HL-60/S4 treated with retinoic acid at 250 ng/mL for 4 days and 3 days (cell line): Measurements from ENCODE around the gene CDKN3.

Experiments
- in situ Hi-C: fragments of 300-500 bp; cut with MboI; formaldehyde crosslinking; loops from 2 replicates; pipeline ENCODE4 v1.7.0; 2022; ENCODE audit warnings: low sequenced_read_pairs

CDKN3 gene, protein sequence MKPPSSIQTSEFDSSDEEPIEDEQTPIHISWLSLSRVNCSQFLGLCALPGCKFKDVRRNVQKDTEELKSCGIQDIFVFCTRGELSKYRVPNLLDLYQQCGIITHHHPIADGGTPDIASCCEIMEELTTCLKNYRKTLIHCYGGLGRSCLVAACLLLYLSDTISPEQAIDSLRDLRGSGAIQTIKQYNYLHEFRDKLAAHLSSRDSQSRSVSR

DNA sequence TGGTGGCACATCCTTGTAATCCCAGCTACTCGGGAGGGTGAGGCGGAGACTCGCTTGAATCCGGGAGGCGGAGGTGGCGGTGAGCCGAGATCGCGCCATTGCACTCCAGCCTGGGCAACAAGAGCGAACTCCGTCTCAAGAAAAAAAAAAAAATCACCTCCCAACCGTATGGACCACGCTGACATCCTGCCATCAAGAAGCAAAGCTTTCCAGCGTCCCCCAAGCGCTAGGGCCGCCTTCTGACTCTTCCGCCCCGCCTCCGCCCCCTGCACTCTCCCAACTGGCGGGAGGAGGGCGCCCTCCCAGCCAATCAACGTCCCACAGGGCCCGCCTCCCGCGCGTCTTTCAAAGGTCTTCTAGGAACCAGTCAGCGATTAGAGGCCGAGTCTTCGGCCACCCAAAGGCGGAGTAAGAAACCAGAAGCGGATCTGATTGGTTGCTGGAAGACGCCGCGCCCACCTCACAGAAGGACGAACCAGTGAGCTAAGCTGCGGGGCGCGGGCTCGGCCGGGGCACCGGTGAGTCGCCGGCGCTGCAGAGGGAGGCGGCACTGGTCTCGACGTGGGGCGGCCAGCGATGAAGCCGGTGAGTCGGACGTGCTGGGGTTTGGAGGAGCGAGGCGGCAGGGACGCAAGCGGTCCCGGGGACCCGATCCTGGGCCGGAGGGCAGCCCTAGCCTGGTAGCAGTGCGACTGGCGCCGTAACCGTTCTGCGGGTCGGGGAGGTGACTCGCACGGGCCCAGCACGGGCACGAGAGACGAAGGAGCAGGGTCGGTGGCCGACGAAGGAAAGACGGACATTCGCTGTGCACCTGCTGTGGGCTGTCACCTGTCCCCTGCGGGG is at the start of gene CDKN3:
Gene CDKN3, plus strand, starts transcription at position 515 of the 843 bp plus-strand sequence. Its CDS starts 62 bp downstream, at position 577.
- in situ Hi-C loops: no loop called here

DNA sequence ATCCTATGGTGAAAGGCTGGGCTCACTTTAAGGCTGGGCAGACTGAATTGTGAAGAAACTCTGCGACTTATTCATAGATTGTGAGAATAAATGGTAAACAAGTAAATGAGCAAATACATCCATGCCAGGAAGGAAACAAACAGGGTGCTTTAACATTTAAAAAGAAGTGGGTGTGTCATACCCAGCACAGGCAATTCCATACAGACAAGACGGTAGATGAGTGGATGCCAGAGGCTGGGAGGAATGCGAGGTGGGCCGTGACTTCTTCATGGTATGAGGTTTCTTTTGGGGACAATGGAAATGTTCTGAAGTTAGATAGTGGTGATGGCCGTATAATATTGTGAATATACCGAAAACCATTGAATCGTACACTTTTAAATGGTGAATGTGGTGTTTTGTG is 49.8 kb upstream of the CDKN3 start:
- in situ Hi-C loops: loop anchor here (25.0 kb wide), 1 partner anchor 810 kb away; no protein-coding TSS in a partner anchor

DNA sequence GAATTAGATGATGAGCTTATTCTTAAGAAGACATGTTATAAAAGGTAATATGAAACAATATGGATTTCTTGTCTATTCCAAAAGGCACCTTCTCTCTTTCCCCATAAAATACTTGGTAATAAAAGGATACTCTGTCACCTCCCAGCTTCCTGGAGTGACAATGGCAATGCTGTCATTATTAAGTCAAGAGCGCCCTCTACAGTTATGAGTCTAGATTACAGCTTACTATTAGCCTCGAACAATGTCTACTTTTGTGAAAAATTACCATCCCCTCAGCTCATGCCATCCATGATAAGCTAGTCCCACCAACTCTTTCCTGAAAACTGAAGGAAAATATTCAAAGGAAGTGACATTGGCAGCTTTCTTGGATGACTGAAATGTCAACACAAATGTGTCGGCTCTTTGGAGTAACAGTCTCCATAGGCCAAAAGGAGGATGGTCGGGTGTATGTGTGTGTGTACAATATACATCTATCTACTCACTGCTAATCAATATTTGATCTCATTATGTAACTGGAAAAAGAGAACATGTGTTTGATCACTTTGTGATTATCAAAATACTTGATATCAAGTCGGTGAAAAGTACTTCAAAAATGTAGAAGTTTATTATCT is 48.7 kb upstream of the CDKN3 start:
- in situ Hi-C loops: loop anchor here (25.0 kb wide), 1 partner anchor 811 kb away; no protein-coding TSS in a partner anchor

DNA sequence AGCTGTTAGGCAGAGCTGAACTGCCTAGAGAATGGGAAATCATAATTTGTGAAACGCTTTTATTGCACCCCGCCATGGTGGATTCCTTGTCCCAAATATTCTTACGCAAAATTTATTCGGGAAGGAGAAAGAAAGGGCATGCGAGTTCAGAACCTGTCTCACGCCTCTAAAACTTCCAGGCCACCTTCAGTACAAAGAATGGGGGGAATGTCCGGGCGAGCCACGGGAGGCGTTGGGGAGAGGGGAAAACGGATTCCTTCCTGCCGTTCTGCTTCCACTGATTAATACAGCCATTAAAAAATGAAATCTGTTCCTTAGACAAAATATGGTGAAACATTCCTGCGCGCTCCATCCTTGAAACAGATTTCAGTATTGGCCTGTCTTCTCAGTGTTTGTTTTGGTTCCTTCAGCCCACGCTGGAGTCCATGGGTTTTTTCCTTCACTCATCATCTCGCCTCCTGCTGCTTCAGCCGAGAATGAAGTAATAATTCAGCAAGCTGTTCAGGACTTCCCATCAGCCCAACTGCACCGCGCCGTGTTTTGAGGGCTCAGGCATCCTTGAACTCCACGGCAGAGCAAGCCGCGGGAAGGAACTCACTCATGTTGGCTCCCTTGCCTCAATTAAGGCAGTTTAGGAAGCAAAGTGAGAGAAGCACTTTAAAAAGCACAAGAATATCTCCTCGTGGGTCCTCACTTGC is 47.7 kb upstream of the CDKN3 start:
- in situ Hi-C loops: loop anchor here (25.0 kb wide), 1 partner anchor 812 kb away; no protein-coding TSS in a partner anchor

DNA sequence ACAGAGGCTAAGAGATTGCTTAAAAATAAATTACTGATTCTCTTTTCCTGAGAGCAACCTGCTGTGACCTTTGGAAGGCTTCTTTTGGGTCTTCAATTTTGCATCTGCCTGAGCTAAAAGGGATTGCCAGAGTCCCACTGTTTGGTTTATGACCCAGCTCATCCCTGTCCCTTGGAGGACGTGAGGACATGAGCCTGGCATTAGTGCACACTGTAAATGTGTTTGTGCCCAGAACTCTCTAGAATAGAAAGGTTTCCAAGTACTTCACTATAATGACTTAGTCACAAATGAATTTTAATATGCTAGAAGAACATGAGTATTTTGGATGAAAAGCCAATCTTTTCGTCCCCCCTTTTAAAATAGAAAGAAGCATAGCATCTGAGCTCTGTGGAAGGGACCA is 47.1 kb upstream of the CDKN3 start:
- in situ Hi-C loops: loop anchor here (25.0 kb wide), 1 partner anchor 812 kb away; no protein-coding TSS in a partner anchor

DNA sequence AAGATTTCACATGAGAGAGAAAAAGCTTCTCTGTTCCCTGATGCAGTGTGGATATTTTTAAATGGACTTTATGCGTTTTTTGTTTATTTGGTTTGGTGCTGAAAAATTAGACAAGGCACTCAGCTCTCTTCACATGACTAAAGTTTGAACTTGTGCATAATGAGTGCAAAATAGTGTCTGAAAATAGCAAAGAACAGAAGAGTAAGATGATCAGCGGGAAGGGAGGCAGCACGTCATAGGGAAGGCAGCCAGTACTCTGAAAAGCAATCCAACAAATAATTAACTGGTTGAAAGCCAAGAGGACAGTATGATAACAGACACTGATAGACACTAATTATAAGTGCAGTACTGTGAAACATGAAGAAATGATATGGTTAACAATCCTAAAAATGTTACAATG is 46.6 kb upstream of the CDKN3 start:
- in situ Hi-C loops: no loop called here

DNA sequence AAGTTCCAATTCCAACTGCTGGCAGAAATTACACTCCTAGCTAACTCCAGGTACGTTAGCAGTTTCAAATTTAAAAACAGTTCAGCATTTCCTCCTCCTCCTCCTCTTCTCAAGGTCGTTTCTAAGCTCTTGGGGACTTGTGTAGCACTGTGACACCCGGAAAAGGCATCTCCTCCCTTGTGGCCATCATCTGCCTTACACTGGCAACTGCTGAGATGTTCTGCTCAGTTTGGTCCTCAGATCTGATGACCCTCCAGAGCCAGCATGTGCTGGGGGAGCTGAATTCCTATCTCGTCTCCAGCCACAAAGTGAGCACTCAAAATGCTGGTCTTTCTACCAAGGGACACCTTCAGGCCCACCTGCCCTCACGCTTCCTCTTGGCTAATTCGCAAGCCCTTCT is 43.5 kb upstream of the CDKN3 start:
- in situ Hi-C loops: no loop called here

DNA sequence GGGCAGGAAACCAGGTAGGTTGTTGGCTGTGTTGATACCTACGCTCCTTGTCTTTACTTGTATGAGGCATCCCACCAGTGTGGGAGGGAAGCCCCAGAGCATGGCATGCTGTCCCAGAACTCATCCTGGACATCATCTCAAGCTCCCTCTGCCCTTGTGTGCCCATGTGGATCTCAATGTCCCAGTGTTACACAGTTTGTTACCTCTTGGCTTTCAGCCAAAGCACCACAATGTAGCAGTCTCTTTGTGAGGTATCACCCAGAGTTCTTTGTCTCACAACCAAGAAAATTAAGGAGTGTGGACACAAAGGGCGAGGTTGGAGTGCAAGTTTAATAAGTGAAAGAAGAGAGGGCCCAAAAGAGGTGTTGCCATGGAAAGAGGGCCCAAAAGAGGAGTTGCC is 43.1 kb upstream of the CDKN3 start:
- in situ Hi-C loops: no loop called here

DNA sequence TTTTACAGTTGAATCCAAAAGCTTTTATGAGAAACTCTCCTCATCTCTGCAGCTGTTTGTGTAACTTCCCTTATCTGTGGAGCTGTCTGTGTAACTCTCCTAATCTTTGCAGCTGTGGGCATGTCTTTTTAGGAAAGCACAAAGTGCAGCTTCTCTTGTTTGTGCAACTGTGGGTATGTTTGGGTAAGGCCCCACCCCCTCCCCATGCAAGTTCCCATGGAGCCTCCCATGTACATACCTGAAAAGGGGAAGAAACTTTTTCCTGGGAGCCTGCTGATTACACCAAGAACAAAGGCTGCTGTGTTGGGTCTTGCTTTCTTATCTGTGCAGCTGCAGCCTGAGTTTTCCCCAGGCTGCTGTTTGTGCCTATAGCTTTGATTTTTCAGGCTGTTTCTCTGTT is 42.7 kb upstream of the CDKN3 start:
- in situ Hi-C loops: no loop called here

DNA sequence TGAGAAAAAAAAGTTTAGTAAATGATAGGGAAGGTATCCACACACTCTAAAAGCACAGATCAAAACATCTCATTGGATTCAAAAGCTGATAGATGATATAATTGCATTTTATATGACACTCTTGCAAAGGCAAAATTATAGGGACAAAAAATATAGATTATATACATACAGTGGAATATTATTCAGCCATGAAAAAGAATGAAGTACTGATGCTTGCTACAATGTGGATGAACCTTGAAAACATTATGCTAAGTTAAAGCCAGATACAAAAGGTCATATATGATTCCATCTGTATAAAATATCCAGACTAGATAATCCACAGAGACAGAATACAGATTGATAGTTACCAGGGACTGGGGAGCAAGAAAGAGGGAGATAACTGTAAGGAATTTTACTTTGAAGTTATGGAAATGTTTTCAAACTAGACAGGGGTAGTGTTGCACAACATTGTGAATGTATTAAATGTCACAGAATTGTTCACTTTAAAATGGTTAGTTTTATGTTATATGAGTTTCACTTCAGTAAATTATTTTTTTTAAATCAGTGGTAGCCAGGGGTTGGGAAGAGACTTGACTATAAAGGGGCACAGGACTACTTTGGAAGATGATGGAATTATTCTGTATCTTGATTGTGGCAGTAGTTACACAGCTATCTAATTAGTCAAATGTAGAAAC is 41.7 kb upstream of the CDKN3 start:
- in situ Hi-C loops: no loop called here

DNA sequence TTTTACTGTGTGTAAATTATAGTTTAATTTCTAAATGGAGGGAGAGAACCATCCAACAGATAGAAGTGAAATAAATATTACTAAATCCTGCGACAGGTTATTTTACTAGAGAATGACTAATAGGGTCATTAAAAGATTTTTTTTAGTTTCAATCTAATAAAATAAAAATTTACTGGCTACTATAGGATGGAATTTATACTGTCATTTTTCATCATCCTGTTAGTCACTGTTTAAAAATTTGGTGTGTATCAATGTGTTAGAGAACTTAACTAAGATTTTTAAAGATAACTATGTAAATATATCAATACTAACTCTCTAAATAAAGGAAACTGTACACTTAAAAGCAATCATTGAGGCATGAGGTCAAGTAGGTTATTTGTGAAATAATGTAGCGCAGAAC is 41.1 kb upstream of the CDKN3 start:
- in situ Hi-C loops: no loop called here

DNA sequence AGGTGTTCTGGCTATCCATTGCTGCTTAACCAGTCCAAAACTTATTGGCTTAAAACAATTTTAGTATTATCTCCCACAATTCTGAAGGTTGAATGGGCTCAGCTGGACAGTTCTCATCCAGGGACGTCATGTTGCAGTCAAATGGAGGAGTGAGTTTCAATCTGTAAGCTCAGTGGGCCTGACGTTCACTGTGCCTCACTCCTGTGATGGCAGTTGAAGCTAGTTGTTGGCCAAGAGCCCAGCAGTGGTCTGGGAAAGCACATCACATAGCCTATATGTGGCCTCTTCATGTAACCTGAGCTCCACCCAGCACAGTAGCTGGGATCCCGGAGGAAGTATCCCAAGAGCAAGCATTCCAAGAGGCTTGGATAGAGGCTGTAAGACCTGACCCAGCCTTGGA is 40.6 kb upstream of the CDKN3 start:
- in situ Hi-C loops: no loop called here

DNA sequence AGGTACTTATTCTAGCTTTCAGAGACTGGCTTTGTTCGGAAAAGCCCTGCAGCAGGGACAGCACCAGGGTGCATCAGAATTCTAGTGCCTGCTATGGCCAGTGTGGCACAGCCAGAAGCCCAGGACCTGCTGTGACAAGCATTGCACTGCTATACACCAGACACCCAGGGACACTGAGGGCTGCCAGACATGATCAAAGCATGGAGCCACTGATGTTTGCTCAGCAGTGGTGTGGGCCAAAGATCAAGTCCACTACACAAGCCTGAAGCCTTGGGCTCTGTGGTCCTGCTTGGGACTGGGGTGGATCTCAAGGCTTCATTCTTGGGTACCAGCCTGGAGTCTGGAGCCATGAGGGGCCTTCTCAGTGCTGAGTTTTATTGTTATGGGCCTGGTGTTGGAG is 36.1 kb upstream of the CDKN3 start:
- in situ Hi-C loops: no loop called here

DNA sequence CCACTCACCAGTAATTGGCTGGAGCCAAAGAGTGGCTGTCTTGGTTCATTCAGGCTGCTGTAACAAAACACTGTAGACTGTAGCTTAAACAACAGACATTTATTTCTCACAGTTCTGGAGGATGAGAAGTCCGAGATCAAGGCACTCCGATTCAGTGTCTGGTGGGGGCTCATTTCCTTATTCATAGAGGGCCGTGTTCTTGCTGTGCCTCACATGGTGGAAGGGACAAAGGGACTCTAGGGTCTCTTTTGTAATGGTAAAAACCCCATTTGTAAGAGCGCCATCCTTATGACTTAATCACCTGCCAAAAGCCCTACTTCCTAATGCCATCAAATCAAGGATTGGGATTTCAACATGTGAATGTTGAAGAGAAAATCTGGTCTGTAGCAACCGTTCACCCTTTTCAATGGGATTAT is 34.7 kb upstream of the CDKN3 start:
- in situ Hi-C loops: no loop called here

DNA sequence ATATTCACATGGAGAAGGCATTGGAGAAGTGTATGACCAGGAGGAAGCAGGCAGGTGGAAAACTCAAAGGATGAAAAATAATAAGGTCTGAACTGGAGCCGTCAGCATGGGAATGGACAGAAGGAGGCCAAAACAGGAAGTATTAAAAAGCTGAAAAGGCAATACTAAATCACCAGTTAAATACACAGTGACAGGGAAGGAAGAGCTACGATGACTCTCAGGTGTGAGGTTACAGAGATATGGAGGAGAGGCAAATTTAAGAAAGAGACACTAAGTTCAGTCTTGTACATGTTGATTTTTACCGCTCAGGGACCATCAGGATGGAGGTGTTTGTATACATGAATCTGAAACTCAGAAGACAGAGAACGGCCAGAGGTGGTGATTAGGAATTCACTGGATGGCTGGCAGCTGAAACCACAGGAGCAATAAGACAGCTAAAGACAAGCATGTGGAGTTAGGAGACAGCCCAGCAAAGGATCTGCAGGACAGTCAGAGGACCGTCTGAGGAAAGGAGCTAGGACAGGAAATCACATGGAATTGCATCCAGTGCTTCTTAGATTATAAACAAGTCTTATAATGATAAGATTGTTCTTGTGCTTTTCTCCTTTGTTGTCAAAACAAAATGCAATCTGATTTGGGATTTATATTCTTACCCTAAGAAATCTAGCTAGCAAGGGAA is 33.9 kb upstream of the CDKN3 start:
- in situ Hi-C loops: no loop called here

DNA sequence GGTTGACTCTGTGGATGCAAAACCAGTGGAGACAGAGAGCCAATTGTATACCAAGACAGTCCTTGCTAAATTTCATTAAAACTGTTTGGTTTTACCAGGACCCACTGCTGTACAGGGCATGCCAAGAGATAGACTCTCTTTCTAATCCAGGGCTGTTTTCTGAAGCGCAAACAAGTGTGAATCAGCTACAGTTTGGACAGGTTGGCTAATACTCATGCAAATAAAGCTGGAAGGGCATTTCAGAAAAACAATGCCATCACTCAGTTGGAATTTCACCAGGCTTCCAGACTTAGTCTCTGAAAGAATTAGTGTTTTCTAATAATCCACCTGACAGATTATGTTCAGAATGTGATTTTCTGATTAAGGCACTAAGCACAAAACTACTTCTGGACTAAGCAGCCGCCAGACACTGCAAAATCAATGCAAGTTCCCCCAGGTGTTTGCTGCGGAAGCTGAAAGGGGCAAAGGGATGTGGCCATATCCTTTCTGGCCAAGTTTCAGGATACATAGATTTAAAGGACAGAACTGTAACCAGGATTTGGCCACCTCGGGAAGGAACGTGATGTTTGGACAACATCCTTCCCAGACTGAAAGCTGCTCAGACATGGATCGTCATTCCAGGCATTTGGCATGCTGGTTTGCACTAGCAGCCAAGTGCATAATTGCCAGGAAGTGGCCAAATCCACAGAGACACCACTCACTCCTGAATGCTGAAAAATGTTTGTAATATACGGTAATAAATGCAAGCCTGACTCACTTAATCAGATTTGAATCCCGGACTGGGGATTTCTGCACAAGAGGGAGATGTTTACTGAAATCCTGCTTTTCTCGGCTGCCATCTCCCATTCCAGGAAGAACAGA is 32.0 kb upstream of the CDKN3 start:
- in situ Hi-C loops: no loop called here

DNA sequence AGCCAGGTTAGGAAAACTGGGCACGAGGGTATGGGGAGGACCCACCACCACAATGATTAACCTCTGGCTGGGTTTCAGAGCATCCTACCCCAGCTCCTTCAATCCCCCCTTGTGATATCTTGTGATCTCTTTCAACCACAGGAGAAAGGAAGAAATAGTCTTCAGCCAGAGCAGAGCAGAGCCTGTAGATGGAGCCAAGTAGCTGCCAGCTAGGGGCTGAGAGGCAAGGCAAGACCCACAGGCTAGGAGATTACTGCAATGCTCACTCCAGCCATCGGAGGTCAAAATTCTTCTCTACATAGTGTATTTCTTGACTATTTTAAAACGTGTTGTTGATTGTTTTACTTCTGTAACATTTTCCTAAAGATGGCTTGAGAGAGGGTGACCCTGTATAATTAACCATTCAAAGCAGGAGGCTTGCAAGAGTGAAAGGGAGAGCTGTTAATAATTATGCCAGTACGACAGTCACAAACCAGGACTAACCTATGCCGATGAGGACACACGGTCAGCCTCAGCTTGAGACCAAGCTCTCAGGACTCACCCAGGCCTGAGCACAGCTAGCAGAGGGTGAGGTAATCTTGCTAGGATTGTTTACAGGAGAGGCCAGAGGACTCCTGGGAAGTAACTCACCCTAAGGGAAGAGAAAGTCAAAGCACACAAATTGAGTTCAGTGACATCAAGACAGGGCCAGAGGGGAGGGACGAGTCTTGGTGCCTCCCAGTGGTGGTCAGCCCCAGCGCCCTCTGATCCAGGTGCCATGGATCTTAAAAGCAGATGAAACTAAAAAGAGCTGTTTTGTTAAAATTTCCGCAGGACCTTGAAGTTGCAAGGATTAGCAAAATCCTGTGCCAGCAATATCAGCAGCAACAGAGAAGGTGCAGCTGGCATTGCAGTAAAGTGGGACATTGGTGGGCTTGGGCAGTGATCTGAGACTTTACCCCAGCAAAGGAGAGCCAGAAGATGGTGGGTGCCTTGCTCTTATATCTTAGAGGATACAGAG is 29.8 kb upstream of the CDKN3 start:
- in situ Hi-C loops: no loop called here

DNA sequence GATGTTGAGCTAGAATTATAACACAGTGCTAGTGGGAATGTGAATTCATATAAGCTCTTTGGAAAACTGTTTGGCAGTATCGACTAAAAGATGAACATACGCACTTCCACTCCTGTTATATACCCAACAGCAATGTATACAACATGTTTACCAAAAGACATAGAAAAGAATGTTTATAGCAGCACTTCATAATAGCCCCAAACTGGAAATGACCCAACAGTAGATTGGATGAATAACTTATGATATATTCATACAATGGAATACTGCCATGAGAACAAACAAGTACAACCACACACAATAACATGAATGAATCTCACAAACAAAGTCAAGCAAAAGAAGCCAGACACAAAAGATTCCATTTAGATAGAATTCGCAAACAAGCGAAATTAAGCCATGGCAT is 28.5 kb upstream of the CDKN3 start:
- in situ Hi-C loops: no loop called here
